ENCODE results near the gene ONECUT2. TPM values are rescaled to one million over a fixed set of nuclear protein-coding genes. Genes with fewer than 3 reads are reported as not detected.

The ONECUT2 gene
- total and polyA plus RNA-seq, 2 experiments from 2014 or later: 0.82 to 1.7 TPM

- no peak for TF ChIP-seq REST (IDR thresholded peaks at IDR 0.05; ENCODE audit: unreplicated experiment)
- no peak for TF ChIP-seq ETS1 (IDR thresholded peaks at IDR 0.05)
- no peak for TF ChIP-seq CREB1 (CRISPR knock-in tag; IDR thresholded peaks at IDR 0.05; ENCODE audit: low read depth)
- no peak for TF ChIP-seq STAT1 (IDR thresholded peaks at IDR 0.05; ENCODE audit: unreplicated experiment)
- no peak for TF ChIP-seq ZNF114 (CRISPR knock-in tag; IDR thresholded peaks at IDR 0.05)
- no peak for TF ChIP-seq EZH2phosphoT487 (IDR thresholded peaks at IDR 0.05; ENCODE audit: unreplicated experiment)
- TF ChIP-seq JUNB (IDR thresholded peaks at IDR 0.05; ENCODE audit: unreplicated experiment): no peak
- no peak for TF ChIP-seq CTCF (conservative IDR thresholded peaks at IDR 0.05; ENCODE audit: low read depth in 2 of 2)
- TF ChIP-seq POLR2AphosphoS5 (IDR thresholded peaks at IDR 0.05; ENCODE audit: low read depth): no peak
- TF ChIP-seq NANOG (IDR thresholded peaks at IDR 0.05; ENCODE audit: borderline replicate concordance): no peak
- no peak for TF ChIP-seq EZH2 (IDR thresholded peaks at IDR 0.05; ENCODE audit: low read depth, unreplicated experiment)
Observed at GRCh38 chr18:57389271-57389670, 45.9 kb upstream of the ONECUT2 start (continued).

- H3K27ac ChIP-seq (ENCODE audit: low read depth): no peak overlapping the region
- no peaks in the 10 kb centered on the region for H4K20me1 ChIP-seq (replicated peaks; ENCODE audit: insufficient read depth)
- Mint-ChIP-seq H3K36me3 (ENCODE audit: low read depth) (no peaks in the 10 kb centered on the region), H3K9me3 (no peaks in the 10 kb centered on the region), H3K27ac (no peak overlapping the region), H3K4me1 (peaks cover 8% of the 10 kb centered on the region; the same call in 1 of the 3 replicates), H3K4me3 (no peak overlapping the region), H3K27me3 (ENCODE audit: insufficient read depth, low read depth, poor library complexity) (peaks cover 3% of the 10 kb centered on the region)
- no peaks in the 10 kb centered on the region for H3K36me3 ChIP-seq (ENCODE audit: insufficient read depth)
- no peak overlapping the region for H3K4me2 ChIP-seq
- H3K4me3 ChIP-seq: no peak overlapping the region
- H3K4me1 ChIP-seq (ENCODE audit: insufficient read depth): peaks cover 7% of the 10 kb centered on the region
- no peaks in the 10 kb centered on the region for H3K27me3 ChIP-seq (ENCODE audit: insufficient read depth)
- no peaks in the 10 kb centered on the region for H3F3A ChIP-seq (replicated peaks; ENCODE audit: low read depth)
- ATAC-seq (no peak), DNase-seq (ENCODE audit: low spot score) (no peak)
- H3K79me2 ChIP-seq (replicated peaks; ENCODE audit: insufficient read depth): no peaks in the 10 kb centered on the region
- no peaks in the 10 kb centered on the region for H3K9me2 ChIP-seq (ENCODE audit: insufficient read depth)
- H2AFZ ChIP-seq: no peak overlapping the region
- no peak for TF ChIP-seq JUNB (IDR thresholded peaks at IDR 0.05; ENCODE audit: unreplicated experiment)
- no peak for TF ChIP-seq CTCF (conservative IDR thresholded peaks at IDR 0.05; ENCODE audit: low read depth in 2 of 2)
- no peak for TF ChIP-seq ETS1 (IDR thresholded peaks at IDR 0.05)
- TF ChIP-seq STAT1 (IDR thresholded peaks at IDR 0.05; ENCODE audit: unreplicated experiment): no peak
- no peak for TF ChIP-seq REST (IDR thresholded peaks at IDR 0.05; ENCODE audit: unreplicated experiment)
Observed at GRCh38 chr18:57390044-57390443, 45.1 kb upstream of the ONECUT2 start.
